PC-9 (cell line): ENCODE measurements around the gene PITPNC1.

Source experiments
- EZH2 ChIP-seq: fragments of 200-600 bp; sonication (generic); IDR thresholded peaks from 2 replicates; pipeline ENCODE4 v1.8.0; 2017; ENCODE audit warnings: antibody characterized with exemption, low read depth
- TF ChIP-seq, protein P1 (sequence below): fragments of 200-600 bp; sonication (generic); conservative IDR thresholded peaks from 2 replicates; pipeline ENCODE4 v1.6.1; 2017; ENCODE audit warnings: mixed run types, antibody characterized with exemption, mild to moderate bottlenecking, moderate library complexity

DNA sequence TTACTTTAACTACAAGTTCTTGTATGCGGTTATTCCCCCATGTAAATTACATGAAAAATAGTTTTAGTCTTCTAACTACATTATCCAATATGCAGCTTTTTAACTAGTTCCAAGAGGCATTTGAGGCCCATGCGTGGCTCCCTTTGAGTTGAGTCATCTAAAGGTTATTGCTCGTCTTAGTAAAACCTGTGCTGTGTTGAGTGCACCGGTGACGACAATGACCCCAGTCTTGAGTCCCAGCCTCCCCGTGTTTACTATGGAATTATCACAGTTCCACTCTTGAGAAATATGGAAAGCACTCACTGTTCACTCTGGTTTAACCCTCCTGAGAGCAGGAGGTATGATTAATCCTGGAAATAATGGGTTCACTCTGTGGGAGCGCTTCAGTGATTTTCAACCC lies 119.2 kb downstream of the PITPNC1 start:
- TF ChIP-seq, protein P1, sequence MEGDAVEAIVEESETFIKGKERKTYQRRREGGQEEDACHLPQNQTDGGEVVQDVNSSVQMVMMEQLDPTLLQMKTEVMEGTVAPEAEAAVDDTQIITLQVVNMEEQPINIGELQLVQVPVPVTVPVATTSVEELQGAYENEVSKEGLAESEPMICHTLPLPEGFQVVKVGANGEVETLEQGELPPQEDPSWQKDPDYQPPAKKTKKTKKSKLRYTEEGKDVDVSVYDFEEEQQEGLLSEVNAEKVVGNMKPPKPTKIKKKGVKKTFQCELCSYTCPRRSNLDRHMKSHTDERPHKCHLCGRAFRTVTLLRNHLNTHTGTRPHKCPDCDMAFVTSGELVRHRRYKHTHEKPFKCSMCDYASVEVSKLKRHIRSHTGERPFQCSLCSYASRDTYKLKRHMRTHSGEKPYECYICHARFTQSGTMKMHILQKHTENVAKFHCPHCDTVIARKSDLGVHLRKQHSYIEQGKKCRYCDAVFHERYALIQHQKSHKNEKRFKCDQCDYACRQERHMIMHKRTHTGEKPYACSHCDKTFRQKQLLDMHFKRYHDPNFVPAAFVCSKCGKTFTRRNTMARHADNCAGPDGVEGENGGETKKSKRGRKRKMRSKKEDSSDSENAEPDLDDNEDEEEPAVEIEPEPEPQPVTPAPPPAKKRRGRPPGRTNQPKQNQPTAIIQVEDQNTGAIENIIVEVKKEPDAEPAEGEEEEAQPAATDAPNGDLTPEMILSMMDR: no peak
- TF ChIP-seq EZH2: no peak
